ENCODE results near the gene FNBP1. TPM values are rescaled to one million over a fixed set of nuclear protein-coding genes. Genes with fewer than 3 reads are reported as not detected.
"Not testable (repeated sequence)": the region's sequence is repeated elsewhere in the genome, so short reads cannot be mapped to it uniquely, and the experiment has no call there.

Gene FNBP1
- total RNA-seq, 2 donors from 2014 or later: 27.2 to 53.0 TPM

DNA sequence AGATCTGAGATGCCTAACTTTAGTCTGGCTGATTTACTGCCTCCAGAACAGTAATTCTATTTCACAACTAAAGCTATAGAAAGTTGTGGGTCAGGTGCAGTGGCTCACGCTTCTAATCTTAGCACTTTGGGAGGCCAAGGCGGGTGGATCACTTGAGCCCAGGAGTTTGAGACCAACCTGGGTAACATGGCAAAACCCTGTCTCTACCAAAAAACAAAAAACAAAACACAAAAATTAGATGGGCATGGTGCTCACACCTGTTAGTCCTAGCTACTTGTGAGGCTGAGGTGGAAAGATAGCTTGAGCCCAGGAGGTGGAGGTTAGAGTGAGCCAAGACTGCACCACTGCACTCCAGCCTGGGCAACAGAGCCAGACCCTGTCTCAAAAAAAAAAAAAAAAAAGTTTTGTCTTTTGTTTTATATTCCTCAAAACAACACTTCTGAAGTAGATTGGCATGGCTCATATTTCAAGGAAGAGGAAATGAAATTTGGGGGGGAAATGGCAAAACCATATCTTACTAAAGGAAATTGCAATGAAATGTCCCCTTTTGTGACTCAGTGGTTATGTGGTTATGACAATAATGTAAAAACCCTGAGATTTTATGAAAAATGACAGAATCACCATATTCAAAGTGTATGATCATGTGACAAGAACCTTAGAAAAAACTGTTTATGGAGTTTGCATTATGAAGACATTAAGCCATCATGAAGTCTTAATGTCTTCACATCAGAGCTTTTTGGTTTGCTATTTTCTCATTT is 16.2 kb downstream of the FNBP1 start:
- intact Hi-C loops (cut with DNase I, micrococcal nuclease): no loop called here
- DNase-seq (no peak), ATAC-seq (no peak)

DNA sequence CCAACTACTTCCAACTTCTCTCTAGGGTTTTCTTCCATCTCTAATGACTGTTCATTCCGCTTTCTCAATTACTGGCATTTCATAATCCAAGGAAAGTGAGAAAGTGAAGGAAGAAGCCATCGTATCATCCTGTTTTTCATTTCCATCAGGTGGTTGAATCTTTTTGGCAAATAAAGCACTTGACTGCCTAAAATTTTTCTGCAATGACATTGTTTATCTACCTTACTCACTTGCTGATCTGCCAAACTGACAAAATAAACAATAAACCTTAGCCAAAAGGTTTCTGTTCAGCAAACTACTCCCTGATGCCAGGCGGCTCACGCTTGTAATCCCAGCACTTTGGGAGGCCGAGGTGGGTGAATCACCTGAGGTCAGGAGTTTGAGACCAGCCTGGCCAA is 18.4 kb downstream of the FNBP1 start:
- intact Hi-C loops (cut with DNase I, micrococcal nuclease): no loop called here

DNA sequence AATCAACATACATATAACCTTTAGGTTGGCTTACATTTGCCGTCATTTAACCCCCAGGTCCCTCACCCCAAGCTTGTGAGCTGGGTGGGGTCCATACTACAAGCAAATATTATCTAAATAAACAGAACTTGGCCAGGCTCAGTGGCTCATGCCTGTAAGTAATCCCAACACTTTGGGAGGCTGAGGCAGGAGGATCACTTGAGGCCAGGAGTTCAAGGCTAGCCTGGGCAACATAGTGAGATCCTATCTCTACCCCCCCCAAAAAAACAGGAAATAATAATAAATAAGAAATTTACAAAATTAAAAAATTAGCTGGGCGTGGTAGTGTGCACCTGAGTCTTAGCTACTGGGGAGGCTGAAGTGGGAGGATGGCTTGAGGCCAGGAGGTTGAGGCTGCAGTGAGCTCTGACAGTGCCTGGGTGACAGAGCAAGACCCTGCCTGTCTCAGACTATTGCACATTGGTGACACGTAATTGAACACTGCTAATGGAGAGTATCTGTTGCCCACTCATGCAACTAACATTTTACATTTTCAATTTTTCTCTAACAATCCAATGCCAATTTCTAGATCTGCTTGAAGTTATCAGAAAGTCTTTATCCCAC is 18.9 kb downstream of the FNBP1 start:
- DNase-seq: no peak
- no peak for ATAC-seq
- intact Hi-C loops (cut with DNase I, micrococcal nuclease): no loop called here

More for the DNA sequence above, 18.4 kb downstream of the FNBP1 start:
- ATAC-seq (no peak), DNase-seq (no peak)

DNA sequence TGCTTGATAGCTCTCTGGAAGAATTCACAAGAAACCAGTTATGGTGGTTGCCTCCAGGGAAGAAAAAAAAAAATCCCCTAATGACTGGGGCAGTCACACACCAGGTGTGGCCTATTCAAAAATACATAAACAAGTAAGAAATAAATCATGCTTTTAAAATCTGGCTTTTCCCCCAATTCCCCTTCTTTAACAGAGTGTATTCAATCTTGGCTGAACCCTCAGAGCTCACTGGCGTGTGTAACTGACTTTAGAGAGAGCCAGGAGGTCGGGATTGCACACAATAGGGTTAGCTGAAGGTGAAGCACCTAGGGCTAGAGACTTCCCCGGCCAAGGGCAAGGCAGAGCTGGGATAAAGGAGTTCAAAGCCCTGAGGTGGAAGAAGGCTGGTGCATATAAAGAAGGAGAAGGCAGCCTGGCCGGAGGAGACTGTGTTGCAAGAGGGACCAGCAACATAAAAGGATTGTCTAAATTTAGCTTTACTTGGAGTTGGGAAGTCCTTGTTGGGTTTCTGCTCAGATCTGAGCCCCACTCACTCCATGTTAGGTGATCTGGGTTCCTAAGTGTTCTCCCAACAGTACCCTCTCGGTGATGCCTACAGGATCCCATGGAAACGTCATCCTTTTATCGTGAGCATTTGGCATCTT is 19.7 kb downstream of the FNBP1 start:
- ATAC-seq (no peak), DNase-seq (no peak)
- intact Hi-C loops (cut with DNase I, micrococcal nuclease): no loop called here

DNA sequence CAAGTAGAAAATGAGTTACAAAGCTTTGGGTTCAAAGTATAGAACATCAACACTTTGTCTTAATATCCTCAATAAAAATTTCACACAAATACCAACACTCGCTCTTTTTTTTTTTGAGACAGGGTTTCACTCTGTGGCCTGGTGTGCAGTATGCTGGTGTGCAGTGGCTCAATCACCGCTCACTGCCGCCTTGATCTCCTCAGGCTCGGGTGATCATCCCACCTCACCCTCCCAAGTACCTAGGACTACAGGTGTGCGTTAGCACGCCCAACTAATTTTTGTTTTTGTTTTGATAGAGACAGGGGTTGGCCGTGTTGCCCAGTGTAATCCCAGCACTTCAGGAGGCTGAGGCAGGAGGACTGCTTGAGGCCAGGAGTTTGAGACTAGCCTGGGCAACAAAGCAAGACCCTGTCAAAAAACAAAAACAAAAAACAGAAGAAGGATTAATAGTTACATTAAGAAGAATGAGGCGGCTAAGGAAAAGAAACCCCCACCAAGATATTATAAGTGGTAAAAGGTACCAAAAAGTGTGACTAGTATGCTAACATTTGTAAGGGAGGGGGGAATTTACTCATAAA is 20.3 kb downstream of the FNBP1 start:
- intact Hi-C loops (cut with DNase I, micrococcal nuclease): no loop called here
- DNase-seq (no peak), ATAC-seq (no peak)

DNA sequence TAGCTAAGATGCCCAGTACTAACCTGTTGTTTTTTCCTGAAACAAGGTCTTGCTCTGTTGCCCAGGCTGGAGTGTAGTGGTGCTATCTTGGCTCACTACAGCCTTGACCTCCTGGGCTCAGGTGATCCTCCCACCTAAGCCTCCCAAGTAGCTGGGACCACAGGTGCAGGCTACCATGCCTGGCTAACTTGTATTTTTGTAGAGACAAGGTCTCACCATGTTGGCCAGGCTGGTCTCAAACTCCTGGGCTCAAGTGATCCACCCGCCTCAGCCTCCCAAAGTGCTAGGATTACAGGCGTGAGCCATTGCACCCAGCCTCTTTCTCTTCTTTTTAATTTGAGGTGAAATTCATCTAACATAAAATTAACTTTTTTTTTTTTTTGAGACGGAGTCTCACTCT is 21.1 kb downstream of the FNBP1 start:
- ATAC-seq; DNase-seq; intact Hi-C loops (cut with DNase I, micrococcal nuclease): not testable (repeated sequence)

DNA sequence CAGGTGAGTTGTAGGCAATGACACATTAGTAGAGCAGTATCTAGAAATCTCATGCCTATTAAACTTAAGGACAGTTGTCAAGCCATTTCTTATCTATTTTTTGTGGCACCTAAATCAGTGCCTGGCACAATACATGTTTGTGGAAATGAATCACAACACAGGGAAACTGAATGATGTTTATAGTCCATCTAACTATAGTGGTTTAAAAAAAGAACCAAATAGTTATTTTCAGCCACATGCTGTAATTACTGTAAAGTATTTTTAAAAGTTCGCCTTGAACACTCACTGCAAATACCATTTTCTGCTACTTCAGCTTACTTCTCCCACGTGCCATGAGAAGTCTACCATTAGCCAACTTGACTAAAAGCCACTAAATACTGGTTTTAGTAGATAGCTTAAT is 21.9 kb downstream of the FNBP1 start:
- ATAC-seq: no peak
- DNase-seq: no peak
- intact Hi-C loops (cut with DNase I, micrococcal nuclease): no loop called here

DNA sequence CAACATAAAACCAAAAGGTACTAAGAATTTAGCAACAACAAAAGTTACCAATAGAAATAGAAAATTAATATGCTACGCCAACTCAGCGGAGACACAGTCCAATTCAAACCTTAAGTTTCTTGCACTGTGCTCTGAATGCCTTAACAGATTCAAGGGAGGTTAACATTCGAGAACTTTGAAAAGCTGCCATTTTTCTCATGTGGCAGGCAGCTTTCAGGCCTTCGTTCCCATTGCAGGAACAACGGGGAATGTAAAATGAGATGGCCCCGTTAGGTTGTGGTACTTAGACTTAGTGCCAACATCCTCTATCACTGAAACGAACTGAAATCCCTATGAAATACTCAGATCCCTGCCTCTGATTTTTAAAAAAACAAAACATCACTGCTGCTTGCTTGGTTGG is 22.4 kb downstream of the FNBP1 start:
- no peak for DNase-seq
- intact Hi-C loops (cut with DNase I, micrococcal nuclease): no loop called here
- ATAC-seq: no peak

DNA sequence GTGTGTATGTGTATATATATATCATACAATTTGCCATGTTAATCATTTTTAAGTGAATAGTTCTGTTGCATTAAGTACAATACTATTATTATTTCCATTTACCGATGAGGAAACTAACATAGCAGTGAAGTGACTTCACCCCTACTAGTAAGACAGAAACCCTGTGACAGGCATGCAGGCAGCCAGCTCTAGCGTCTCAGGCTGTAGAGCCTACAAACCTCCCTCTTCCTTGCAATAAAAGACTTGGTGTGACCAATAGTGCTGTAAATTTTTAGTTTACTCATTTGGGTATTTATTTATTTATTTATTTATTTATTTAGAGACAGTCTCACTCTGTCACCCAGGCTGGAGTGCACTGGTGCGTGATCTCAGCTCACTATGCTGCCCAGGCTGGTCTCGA is 24.7 kb downstream of the FNBP1 start:
- intact Hi-C loops (cut with DNase I, micrococcal nuclease): no loop called here
- no peak for ATAC-seq
- DNase-seq: no peak

DNA sequence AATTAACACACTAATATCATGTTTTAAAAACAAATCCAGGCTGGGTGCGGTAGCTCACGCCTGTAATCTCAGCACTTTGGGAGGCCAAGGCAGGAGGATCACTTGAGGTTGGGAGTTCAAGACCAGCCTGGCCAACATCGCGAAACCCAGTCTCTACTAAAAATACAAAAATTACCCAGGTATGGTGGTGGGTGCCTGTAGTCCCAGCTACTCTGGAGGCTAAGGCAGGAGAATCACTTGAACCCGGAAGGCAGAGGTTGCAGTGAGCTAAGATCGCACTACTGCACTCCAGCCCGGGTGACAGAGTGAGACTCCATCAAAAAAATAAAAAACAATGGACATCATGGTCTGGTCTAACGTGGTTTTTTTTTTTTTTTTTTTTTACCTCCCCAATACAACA is 25.5 kb downstream of the FNBP1 start:
- ATAC-seq; intact Hi-C loops (cut with DNase I, micrococcal nuclease); DNase-seq: not testable (repeated sequence)

DNA sequence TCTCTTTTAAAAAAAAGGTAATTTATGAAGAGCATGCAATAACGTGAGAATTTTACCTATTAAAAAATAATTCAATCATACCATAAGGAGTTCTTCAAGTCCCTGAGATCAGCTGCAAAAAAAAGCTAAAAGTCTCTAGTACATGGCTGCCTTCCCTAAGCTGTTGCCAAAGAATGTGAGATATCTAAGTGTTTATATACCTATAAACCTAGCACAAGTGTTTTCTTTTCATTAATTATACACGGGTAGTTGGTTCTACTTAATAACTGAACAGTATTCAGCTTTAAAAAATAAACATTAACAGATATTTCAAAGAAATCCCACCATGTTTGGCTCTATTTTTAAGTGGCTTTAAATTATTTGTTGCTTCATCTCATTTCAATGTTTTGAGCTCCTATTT is 25.9 kb downstream of the FNBP1 start:
- no peak for DNase-seq
- intact Hi-C loops (cut with DNase I, micrococcal nuclease): no loop called here
- no peak for ATAC-seq

DNA sequence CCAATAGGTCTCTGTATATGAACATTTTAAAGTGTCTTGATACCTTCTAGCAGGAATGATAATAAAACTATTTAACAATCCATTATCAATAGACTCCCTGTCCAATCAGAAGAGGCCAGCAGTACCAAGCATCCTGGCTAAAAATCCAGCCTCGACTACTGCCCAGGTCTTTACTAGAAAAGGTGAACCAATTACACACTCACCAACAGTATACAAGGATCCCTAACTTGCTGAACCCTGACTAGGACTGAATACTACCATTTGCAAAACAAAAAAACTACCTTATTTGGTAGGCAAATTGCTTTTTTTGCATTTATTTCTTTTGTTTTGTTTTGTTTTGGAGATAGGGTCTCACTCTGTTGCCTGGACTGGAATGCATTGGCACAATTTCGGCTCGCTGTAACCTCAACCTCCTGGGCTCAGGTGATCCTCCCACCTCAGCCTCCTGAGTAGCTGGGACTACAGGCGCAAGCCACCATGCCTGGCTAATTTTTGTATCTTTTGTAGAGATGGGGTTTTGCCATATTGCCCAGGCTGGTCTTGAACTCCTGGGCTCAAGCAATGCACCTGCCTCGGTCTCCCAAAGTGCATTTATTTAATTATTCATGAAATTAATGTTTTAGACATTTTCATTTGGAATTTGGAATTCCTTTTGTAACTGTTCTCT is 27.5 kb downstream of the FNBP1 start:
- ATAC-seq: no peak
- intact Hi-C loops (cut with DNase I, micrococcal nuclease): no loop called here

DNA sequence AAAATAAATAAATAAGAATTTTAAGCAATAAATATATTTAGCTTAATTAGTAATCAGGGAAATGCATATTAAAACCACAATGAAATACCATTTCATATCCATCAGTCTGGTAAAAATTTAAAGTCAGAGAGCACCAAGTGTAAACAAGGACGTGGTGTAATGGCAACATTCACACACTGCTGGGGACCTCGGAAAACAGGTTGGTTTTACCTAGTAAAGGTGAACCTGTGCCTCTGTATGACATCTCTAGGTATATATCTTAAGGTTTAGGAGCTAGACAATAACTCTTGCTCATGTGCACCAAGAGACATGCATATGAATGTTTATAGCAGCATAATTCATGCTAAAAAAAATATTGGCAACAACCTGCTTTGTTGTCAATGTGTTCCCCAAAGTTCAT is 29.7 kb downstream of the FNBP1 start:
- no peak for DNase-seq
- ATAC-seq: no peak
- intact Hi-C loops (cut with DNase I, micrococcal nuclease): no loop called here

More for the DNA sequence above, 27.5 kb downstream of the FNBP1 start:
- DNase-seq: no peak

DNA sequence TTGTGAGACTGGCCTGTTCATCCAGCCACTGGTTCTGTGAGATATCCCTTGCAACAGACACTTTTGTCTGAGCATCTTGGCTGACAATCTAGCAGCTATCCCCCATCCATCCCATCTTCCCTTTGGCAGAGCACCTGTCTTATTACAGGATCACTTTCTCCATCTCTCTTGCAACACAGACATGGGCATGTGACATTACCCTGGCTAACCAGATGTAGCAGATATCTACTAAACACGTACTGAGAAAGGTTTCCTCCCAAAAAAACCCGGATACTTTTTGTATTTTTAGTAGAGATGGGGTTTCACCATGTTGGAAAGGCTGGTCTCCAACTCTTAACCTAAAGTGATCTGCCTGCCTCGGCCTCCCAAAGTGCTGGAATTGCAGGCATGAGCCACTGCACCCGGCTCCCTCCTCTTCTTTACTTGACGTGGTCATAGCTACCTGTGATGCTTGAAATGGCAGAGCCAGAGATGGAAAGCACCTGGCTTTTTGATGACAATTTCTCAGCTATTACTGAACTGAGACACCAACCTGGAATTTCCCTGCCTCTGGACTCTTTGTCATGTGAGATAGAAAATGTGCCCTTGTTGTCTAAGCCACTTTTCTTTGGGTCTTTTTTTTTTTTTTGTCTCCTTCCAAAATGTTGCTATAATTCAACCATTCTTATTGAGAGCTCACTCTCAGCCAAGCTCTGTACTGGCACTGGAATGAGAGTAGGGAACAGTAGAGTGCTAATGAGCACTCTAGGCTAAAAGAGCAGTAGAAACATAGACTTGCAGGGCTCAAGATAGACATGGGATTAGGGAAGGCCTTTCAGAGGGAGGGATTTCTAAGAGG is 32.6 kb downstream of the FNBP1 start:
- DNase-seq (no peak), ATAC-seq (no peak)
- intact Hi-C loops (cut with DNase I, micrococcal nuclease): no loop called here

DNA sequence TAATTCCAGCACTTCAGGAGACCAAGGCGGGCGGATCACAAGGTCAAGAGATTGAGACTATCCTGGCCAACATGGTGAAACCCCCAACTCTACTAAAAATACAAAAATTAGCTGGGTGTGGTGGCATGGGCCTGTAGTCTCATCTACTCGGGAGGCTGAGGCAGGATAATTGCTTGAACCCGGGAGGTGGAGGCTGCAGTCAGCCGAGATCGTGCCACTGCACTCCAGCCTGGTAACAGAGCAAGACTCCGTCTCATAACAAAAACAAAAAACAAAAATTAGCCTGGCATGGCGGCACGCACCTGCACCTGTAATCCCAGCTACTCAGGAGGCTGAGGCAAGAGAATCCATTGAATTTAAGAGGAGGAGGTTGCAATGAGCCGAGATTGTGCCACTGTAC is 33.4 kb downstream of the FNBP1 start:
- DNase-seq; intact Hi-C loops (cut with DNase I, micrococcal nuclease); ATAC-seq: not testable (repeated sequence)

DNA sequence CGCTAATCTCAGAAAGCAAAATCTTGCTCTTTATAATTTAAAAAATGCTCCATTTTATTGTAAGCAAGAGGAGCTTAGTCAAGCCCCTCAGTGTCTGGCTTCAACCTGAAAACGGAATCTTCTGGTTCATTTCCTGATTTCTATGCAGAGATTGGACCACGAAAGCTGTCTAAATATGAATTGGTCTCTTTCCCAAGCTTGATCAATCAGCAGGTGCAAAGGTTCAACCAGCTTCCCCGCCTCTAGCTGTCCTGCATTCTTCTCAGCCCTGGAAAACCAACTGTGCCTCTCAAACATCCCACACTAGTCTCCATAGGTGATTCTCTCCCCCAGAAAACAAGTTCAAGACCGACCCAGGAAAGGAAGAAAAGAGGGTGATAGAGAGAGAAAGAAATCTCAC is 34.5 kb downstream of the FNBP1 start:
- intact Hi-C loops (cut with DNase I, micrococcal nuclease): no loop called here
- no peak for ATAC-seq
- no peak for DNase-seq

DNA sequence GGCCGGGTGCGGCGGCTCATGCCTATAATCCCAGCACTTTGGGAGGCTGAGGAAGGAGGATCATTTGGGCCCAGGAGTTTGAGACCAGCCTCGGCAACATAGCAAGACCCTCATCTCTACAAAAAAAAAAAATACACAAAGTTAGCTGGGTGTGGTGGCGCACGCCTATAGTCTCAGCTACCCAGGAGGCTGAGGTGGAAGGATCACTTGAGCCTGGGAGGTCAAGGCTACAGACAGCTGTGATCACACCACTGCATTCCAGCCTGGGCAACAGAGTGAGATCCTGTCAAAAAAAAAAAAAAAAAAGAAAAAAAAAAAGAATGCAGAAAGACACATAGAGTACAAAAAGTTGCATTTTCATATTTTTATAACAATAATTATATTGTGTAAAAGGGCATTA is 36.0 kb downstream of the FNBP1 start:
- ATAC-seq; intact Hi-C loops (cut with DNase I, micrococcal nuclease); DNase-seq: not testable (repeated sequence)

DNA sequence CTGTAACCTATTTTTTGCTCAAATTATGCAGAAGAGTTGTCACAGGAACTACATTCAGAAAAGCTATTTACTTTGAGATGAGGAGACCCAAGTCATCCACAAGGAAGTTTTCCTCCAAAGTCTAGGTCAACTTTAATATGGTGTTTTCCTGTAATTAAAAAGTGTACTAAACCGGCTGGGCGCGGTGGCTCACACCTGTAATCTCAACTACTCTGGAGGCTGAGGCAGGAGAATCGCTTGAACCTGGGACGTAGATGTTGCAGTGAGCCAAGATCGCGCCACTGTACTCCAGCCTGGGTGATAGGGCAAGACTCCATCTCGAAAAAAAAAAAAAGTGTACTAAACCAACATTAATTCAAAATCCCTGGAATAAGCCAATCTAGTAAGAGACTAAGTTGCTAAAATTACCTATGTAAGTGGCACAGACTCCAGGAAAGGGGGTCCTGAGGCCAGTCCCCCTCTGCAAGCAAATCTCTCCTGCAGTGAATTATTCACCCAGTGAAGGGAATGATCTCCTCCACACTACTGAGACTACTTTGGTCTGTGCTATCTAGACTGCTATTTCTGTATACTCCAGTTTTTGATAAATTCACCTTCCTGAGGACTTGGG is 38.9 kb downstream of the FNBP1 start:
- ATAC-seq: peak; percentile 95
- intact Hi-C loops (cut with DNase I, micrococcal nuclease): no loop called here
- peak; percentile 36 to 64 for DNase-seq
